ENCODE results near the gene C3orf38.

GRCh38 chr3:88101142-88101541 is 48.6 kb upstream of the C3orf38 start:
- TF ChIP-seq POLR2AphosphoS5 (IDR thresholded peaks at IDR 0.05; ENCODE audit: low read depth): no peak
- TF ChIP-seq CTCF (IDR thresholded peaks at IDR 0.05; ENCODE audit: insufficient read depth, low read length): no peak
- TF ChIP-seq SPI1 (IDR thresholded peaks at IDR 0.05; ENCODE audit: borderline replicate concordance, low read depth): no peak
- no peak for TF ChIP-seq REST (IDR thresholded peaks at IDR 0.05; ENCODE audit: insufficient replicate concordance, low read depth)
- TF ChIP-seq GABPA (IDR thresholded peaks at IDR 0.05; ENCODE audit: low read depth): no peak

Measured in HL-60 (cell line).